Astrocyte of the spinal cord (primary cell): Measurements from ENCODE around the gene ZDHHC17.
"Not testable (repeated sequence)": the region's sequence is repeated elsewhere in the genome, so short reads cannot be mapped to it uniquely, and the experiment has no call there.

Experiments used
- DNase-seq: peaks from one replicate; pipeline ENCODE4 v3.0.0; 2011; ENCODE audit warnings: low read depth, low spot score
- H3K4me3 ChIP-seq: 2 replicates; pipeline ENCODE4 v1.5.1; 2011; ENCODE audit warnings: low read depth, mild to moderate bottlenecking, low read length, moderate library complexity
- in situ Hi-C: cut with HindIII; loops from 2 replicates; pipeline ENCODE4 v1.10.0; 2017; ENCODE audit warnings: low sequenced_read_pairs
- TF ChIP-seq, protein P1 (sequence below): IDR thresholded peaks from 2 replicates; pipeline ENCODE4 v1.5.1; 2012; ENCODE audit warnings: low read depth, mild to moderate bottlenecking, low read length, inconsistent platforms

ZDHHC17 gene

DNA sequence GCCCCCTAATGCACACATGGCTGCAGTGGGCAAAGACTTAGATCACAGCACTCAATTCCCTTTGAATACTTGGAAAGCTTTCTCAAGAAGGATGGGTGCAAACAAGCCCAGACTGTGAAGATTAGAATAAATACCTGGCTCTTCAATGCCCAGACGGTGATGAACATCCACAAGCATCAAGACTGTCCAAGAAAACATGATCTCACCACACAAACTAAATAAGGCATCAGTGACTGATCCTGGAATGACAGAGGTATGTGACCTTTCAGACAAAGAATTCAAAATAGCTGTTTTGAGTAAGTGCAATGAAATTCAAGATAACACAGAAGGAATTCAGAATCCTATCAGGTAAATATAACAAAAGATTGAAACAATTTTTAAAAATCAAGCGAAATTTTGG, 43.8 kb upstream of the ZDHHC17 start:
- DNase-seq, result peak; percentile 43
- TF ChIP-seq, protein P1, sequence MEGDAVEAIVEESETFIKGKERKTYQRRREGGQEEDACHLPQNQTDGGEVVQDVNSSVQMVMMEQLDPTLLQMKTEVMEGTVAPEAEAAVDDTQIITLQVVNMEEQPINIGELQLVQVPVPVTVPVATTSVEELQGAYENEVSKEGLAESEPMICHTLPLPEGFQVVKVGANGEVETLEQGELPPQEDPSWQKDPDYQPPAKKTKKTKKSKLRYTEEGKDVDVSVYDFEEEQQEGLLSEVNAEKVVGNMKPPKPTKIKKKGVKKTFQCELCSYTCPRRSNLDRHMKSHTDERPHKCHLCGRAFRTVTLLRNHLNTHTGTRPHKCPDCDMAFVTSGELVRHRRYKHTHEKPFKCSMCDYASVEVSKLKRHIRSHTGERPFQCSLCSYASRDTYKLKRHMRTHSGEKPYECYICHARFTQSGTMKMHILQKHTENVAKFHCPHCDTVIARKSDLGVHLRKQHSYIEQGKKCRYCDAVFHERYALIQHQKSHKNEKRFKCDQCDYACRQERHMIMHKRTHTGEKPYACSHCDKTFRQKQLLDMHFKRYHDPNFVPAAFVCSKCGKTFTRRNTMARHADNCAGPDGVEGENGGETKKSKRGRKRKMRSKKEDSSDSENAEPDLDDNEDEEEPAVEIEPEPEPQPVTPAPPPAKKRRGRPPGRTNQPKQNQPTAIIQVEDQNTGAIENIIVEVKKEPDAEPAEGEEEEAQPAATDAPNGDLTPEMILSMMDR, result no peak
- no peak overlapping the region for H3K4me3 ChIP-seq
- in situ Hi-C loops, result no loop called here

DNA sequence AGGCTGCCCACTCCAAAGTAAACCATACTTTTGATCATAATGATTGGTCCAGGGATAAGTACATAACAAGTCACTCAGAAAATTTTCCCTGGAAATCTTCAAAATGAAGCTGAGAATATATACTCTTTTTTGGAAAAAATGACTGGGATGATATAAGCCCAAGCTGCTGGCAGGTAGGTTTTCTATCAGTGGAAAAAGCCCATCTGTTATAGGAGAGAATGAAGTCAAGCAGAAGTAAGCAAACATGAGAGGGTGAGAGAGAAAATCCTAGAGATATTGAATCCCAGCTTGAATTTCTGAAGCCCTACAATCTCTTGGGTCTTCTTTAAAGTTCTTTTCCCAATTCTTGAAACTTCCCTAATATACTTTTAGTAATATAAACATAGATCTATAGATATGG, 37.3 kb upstream of the ZDHHC17 start:
- in situ Hi-C loops, result no loop called here
- H3K4me3 ChIP-seq, result no peak overlapping the region
- TF ChIP-seq, protein P1, result no peak
- DNase-seq, result no peak

DNA sequence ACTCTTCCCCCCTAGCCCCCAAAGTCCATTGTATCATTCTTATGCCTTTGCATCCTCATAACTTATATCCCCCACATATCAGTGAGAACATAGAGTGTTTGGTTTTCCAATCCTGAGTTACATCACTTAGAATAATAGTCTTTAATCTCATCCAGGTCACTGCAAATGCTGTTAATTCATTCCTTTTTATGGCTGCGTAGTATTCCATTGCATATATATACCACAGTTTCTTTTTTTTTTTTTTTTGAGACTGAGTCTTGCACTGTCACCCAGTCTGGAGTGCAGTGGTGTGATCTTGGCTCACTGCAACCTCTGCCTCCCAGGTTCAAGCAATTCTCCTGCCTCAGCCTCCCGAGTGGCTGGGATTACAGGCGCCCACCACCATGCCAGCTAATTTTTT, 31.7 kb upstream of the ZDHHC17 start:
- DNase-seq, in situ Hi-C loops, H3K4me3 ChIP-seq: not testable (repeated sequence)

DNA sequence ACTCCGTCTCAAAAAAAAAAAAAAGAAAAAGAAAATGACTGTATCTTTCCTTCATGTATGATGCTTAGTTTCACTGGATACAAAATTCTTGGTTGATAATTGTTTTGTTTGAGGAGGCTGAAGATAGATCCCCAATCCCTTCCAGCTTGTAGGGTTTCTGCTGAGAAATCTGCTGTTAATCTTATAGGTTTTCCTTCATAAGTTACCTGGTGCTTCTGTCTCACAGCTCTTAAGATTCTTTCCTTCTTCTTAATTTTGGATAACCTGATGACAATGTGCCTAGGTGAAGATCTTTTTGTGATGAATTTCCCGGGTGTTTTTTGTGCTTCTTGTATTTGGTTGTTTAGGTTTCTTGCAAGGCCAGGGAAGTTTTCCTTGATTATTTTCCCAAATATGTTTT, 26.2 kb upstream of the ZDHHC17 start:
- in situ Hi-C loops, H3K4me3 ChIP-seq, DNase-seq: not testable (repeated sequence)

DNA sequence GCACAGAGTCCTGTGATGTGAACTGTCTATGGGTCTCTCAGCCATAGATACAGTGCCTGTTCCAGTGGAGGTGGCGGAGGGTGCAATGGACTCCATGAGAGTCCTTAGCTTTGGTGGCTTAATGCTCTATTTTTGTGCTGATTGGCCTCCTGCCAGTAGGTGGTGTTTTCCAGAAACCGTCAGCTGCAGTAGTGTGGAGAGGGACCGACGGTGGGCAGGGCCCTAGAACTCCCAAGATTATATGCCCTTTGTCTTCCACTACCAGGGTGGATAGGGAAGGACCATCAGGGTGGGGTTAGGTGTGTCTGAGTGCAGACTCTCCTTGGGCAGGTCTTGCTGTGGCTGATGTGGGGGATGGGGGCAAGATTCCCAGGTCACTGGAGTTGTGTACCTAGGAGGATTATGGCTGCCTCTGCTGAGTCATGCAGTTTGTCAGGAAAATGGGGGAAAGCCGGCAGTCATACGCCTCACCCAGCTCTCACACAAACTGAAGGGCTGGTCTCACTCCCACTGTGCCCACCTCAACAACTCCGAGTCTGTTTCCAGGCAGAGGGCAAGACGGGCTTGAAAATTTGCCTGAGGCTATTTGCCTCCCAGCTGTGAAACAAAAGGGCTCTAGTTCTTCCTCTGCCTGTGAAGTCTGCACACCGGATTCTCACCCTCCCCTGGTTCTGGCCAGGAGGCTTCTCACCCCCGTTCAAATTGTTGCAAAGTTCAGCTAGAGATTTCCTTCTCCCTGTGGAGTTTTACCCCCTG, 24.9 kb upstream of the ZDHHC17 start:
- no peak for DNase-seq
- H3K4me3 ChIP-seq, result no peak overlapping the region
- TF ChIP-seq, protein P1, result no peak
- in situ Hi-C loops, result no loop called here

DNA sequence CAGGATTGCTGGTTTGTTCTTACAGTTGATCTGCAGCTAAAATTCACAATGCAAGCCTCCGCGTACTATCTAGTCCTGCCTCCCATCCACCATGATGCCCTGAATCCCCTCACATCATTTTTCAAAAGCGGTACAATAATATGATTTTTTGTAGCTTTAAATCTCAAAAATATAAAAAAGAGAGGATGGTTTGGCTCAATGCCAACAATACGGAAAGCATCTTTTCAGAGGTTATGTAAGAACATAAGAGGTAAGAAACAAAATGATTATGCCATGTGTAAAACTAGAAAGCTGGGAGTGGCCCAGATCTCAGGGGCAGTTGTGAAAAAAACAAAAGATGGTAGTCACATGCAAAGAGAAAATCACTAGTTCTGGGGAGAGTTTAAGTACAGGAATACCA, 24.0 kb upstream of the ZDHHC17 start:
- in situ Hi-C loops, result no loop called here
- no peak for DNase-seq
- TF ChIP-seq, protein P1, result no peak

DNA sequence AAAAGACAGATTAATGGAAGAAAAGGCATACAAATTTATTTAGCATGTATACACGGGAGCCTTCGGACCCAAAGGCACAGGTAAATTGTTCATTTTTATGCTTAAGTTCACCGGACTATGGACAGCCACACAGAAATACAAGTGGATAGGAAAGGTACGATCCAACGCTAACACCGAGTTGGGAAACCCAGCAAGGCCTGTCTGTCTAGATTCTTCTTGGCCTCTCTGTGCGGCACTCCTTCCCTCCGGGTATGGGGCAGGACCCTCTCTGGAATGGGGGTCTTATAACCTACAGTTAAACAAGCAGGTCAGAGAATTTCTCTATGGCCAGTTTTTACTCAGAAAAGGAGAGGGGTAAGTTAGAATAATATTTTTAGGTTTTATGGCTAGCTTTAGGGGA, 23.4 kb upstream of the ZDHHC17 start:
- no peak overlapping the region for H3K4me3 ChIP-seq
- in situ Hi-C loops, result no loop called here
- DNase-seq, result no peak
- TF ChIP-seq, protein P1, result no peak

More for the DNA sequence above, 24.0 kb upstream of the ZDHHC17 start:
- no peak overlapping the region for H3K4me3 ChIP-seq

DNA sequence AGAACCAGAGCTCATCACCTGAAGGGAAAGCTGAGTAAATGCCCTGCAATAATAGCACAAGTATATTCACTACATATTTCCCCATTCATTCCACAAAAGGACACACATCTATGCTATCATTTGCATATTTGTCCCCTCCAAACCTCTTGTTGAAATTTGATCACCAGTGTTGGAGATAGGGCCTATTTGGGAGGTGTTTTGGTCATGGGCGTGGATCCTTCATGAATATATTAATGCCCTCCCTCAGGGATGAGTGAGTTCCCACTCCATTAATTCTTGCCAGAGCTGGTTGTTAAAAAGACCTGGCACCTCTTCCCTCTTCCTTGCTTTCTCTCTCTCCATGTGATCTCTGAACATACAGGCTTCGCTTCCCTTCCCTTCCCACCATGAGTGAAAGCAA, 18.6 kb upstream of the ZDHHC17 start:
- TF ChIP-seq, protein P1, result no peak
- DNase-seq, result no peak
- in situ Hi-C loops, result no loop called here
- H3K4me3 ChIP-seq, result no peak overlapping the region
